ENCODE measurements around the gene LDLRAP1.

The LDLRAP1 gene

GRCh38 chr1:25548601-25549000 lies 5.2 kb downstream of the LDLRAP1 start:
- peaks cover 7% of the 10 kb centered on the region; the same call in 1 of the 2 replicates for H3F3A ChIP-seq (ENCODE audit: insufficient read depth)
- H3K9me3 ChIP-seq (ENCODE audit: insufficient read depth, low read length) = no peaks in the 10 kb centered on the region
- H3K4me3 ChIP-seq (ENCODE audit: insufficient read depth, low read length, poor library complexity, severe bottlenecking) = no peak overlapping the region
- H3K79me2 ChIP-seq (ENCODE audit: insufficient read depth, low read length) = no peaks in the 10 kb centered on the region
- H3K4me2 ChIP-seq (ENCODE audit: low read depth, low read length, poor library complexity, severe bottlenecking) = no peak overlapping the region
- no peaks in the 10 kb centered on the region for H4K20me1 ChIP-seq (ENCODE audit: low read depth, low read length)
- no peaks in the 10 kb centered on the region for H3K9me2 ChIP-seq (replicated peaks; ENCODE audit: insufficient read depth, low read length)
- no peak overlapping the region for H3K9ac ChIP-seq (ENCODE audit: low read length)
- H3K27ac ChIP-seq (ENCODE audit: low read depth, low read length) = no peak overlapping the region
- no peak overlapping the region for H2AFZ ChIP-seq (ENCODE audit: low read depth, low read length, severe bottlenecking)
- H3K36me3 ChIP-seq (ENCODE audit: low read length) = no peaks in the 10 kb centered on the region
- no peaks in the 10 kb centered on the region for H3K27me3 ChIP-seq (ENCODE audit: low read length)
- no peak for TF ChIP-seq CTCF (IDR thresholded peaks at IDR 0.05; ENCODE audit: insufficient read depth, low read length, poor library complexity, severe bottlenecking)
- no peak for TF ChIP-seq EZH2phosphoT487 (conservative IDR thresholded peaks at IDR 0.05; ENCODE audit: low read length)

GRCh38 chr1:25549273-25550154 lies 6.1 kb downstream of the LDLRAP1 start:
- H3K27ac ChIP-seq (ENCODE audit: low read depth, low read length) = 0 out of 2 replicates have a peak overlapping the region, but pooled peaks have one; percentile 7
- H3K79me2 ChIP-seq (ENCODE audit: insufficient read depth, low read length) = no peaks in the 10 kb centered on the region
- H3K4me3 ChIP-seq (ENCODE audit: insufficient read depth, low read length, poor library complexity, severe bottlenecking) = no peak overlapping the region
- H3K9me2 ChIP-seq (replicated peaks; ENCODE audit: insufficient read depth, low read length) = no peaks in the 10 kb centered on the region
- H3K9ac ChIP-seq (ENCODE audit: low read length) = no peak overlapping the region
- H3F3A ChIP-seq (ENCODE audit: insufficient read depth) = peaks cover 7% of the 10 kb centered on the region; the same call in 1 of the 2 replicates
- no peaks in the 10 kb centered on the region for H3K36me3 ChIP-seq (ENCODE audit: low read length)
- H3K27me3 ChIP-seq (ENCODE audit: low read length) = no peaks in the 10 kb centered on the region
- no peak overlapping the region for H2AFZ ChIP-seq (ENCODE audit: low read depth, low read length, severe bottlenecking)
- H4K20me1 ChIP-seq (ENCODE audit: low read depth, low read length) = no peaks in the 10 kb centered on the region
- TF ChIP-seq EZH2phosphoT487 (conservative IDR thresholded peaks at IDR 0.05; ENCODE audit: low read length) (no peak), CTCF (IDR thresholded peaks at IDR 0.05; ENCODE audit: insufficient read depth, low read length, poor library complexity, severe bottlenecking) (no peak)
- H3K4me2 ChIP-seq (ENCODE audit: low read depth, low read length, poor library complexity, severe bottlenecking) = peak overlapping the region; percentile 6
- no peaks in the 10 kb centered on the region for H3K9me3 ChIP-seq (ENCODE audit: insufficient read depth, low read length)

GRCh38 chr1:25550155-25550506 lies 6.7 kb downstream of the LDLRAP1 start:
- Histone ChIP-seq H3K9me2 (replicated peaks; ENCODE audit: insufficient read depth, low read length) (no peaks in the 10 kb centered on the region), H3K9me3 (ENCODE audit: insufficient read depth, low read length) (no peaks in the 10 kb centered on the region), H3K27me3 (ENCODE audit: low read length) (no peaks in the 10 kb centered on the region), H3K4me2 (ENCODE audit: low read depth, low read length, poor library complexity, severe bottlenecking) (no peak overlapping the region), H3K36me3 (ENCODE audit: low read length) (no peaks in the 10 kb centered on the region), H3K4me3 (ENCODE audit: insufficient read depth, low read length, poor library complexity, severe bottlenecking) (no peak overlapping the region), H3F3A (ENCODE audit: insufficient read depth) (peaks cover 7% of the 10 kb centered on the region; the same call in 1 of the 2 replicates), H3K27ac (ENCODE audit: low read depth, low read length) (no peak overlapping the region), H3K9ac (ENCODE audit: low read length) (no peak overlapping the region), H3K79me2 (ENCODE audit: insufficient read depth, low read length) (no peaks in the 10 kb centered on the region), H2AFZ (ENCODE audit: low read depth, low read length, severe bottlenecking) (no peak overlapping the region), H4K20me1 (ENCODE audit: low read depth, low read length) (no peaks in the 10 kb centered on the region)
- TF ChIP-seq CTCF (IDR thresholded peaks at IDR 0.05; ENCODE audit: insufficient read depth, low read length, poor library complexity, severe bottlenecking) (no peak), EZH2phosphoT487 (conservative IDR thresholded peaks at IDR 0.05; ENCODE audit: low read length) (no peak)
